Measurements from ENCODE around the gene ZNF764. TPM values are rescaled to one million over a fixed set of nuclear protein-coding genes. Genes with fewer than 3 reads are reported as not detected.
"Not testable (repeated sequence)": the region's sequence is repeated elsewhere in the genome, so short reads cannot be mapped to it uniquely, and the experiment has no call there.

Gene ZNF764
- total RNA-seq, 4 donors from 2014 or later = 3.7 to 5.5 (median 4.9) TPM

- no peaks in the 10 kb centered on the region for H3K27me3 ChIP-seq
- ATAC-seq (peak in 1 of 2 donors; percentile 23), DNase-seq (no peak)
- no peaks in the 10 kb centered on the region for H3K36me3 ChIP-seq
- intact Hi-C loops (cut with DNase I; ENCODE audit: low total_unique reads) = no loop called here
- peak overlapping the region in 2 of 4 donors; percentile 2 to 27 for H3K27ac ChIP-seq
- H3K4me1 ChIP-seq = peaks cover 0 to 12% of the 10 kb centered on the region in 2 donors
- TF ChIP-seq CTCF (IDR thresholded peaks at IDR 0.05 in 4 of 5, conservative IDR thresholded peaks at IDR 0.05 in 1 of 5) (no peak), POLR2A (IDR thresholded peaks at IDR 0.05) (no peak)
- H3K4me3 ChIP-seq = no peak overlapping the region
- H3K9me3 ChIP-seq = no peaks in the 10 kb centered on the region
- in situ Hi-C loops (cut with MboI; ENCODE audit: low sequenced_read_pairs in 4 of 4) = no loop called here
Observed at GRCh38 chr16:30541502-30542329, 16.5 kb downstream of the ZNF764 start.

- H3K36me3 ChIP-seq; ATAC-seq; DNase-seq; in situ Hi-C loops (cut with MboI; ENCODE audit: low sequenced_read_pairs in 4 of 4); intact Hi-C loops (cut with DNase I; ENCODE audit: low total_unique reads); H3K27me3 ChIP-seq; H3K9me3 ChIP-seq; H3K4me3 ChIP-seq; H3K27ac ChIP-seq: not testable (repeated sequence)
- peaks cover 3 to 14% of the 10 kb centered on the region in 2 donors for H3K4me1 ChIP-seq
Observed at GRCh38 chr16:30540916-30541464, 17.2 kb downstream of the ZNF764 start.

- H3K27me3 ChIP-seq = not testable (repeated sequence)
Observed at GRCh38 chr16:30539986-30540526, 18.1 kb downstream of the ZNF764 start.

GRCh38 chr16:30539000-30539964 is 18.9 kb downstream of the ZNF764 start:
- TF ChIP-seq CTCF (IDR thresholded peaks at IDR 0.05 in 4 of 5, conservative IDR thresholded peaks at IDR 0.05 in 1 of 5) = no peak
- TF ChIP-seq POLR2A (IDR thresholded peaks at IDR 0.05) = no peak
- Histone ChIP-seq H3K27ac (no peak overlapping the region), H3K4me1 (peaks cover 8 to 23% of the 10 kb centered on the region in 2 donors), H3K4me3 (no peak overlapping the region), H3K27me3 (no peaks in the 10 kb centered on the region), H3K36me3 (no peaks in the 10 kb centered on the region), H3K9me3 (no peaks in the 10 kb centered on the region)
- ATAC-seq (no peak), DNase-seq (no peak)
- intact Hi-C loops (cut with DNase I; ENCODE audit: low total_unique reads) (loop anchor here (10.0 kb wide), 1 partner anchor 544 kb away; the partner anchor contains the start of genes HIRIP3 and INO80E), in situ Hi-C loops (cut with MboI; ENCODE audit: low sequenced_read_pairs in 4 of 4) (loop anchor here in 2 of 4 donors (10.0 kb wide), 2 partner anchors 94 to 104 kb away; partner anchors contain the start of genes DCTPP1 (in 1 of the 2) and SEPHS2 (in 1 of the 2))

More at GRCh38 chr16:30539986-30540526, 18.1 kb downstream of the ZNF764 start:
- not testable (repeated sequence) for DNase-seq, H3K36me3 ChIP-seq, H3K27ac ChIP-seq, ATAC-seq, H3K4me3 ChIP-seq, H3K9me3 ChIP-seq
- intact Hi-C loops (cut with DNase I; ENCODE audit: low total_unique reads) (loop anchor here (10.0 kb wide), 1 partner anchor 545 kb away; the partner anchor contains the start of genes HIRIP3 and INO80E), in situ Hi-C loops (cut with MboI; ENCODE audit: low sequenced_read_pairs in 4 of 4) (loop anchor here in 2 of 4 donors (10.0 kb wide), 2 partner anchors 95 to 105 kb away; partner anchors contain the start of genes DCTPP1 (in 1 of the 2) and SEPHS2 (in 1 of the 2))
- peaks cover 8 to 23% of the 10 kb centered on the region in 2 donors for H3K4me1 ChIP-seq

- in situ Hi-C loops (cut with MboI; ENCODE audit: low sequenced_read_pairs in 4 of 4) = loop anchor here in 2 of 4 donors (10.0 kb wide), 2 partner anchors 92 to 102 kb away; partner anchors contain the start of genes DCTPP1 (in 1 of the 2) and SEPHS2 (in 1 of the 2)
Observed at GRCh38 chr16:30536391-30537024, 21.7 kb downstream of the ZNF764 start.

More at GRCh38 chr16:30536391-30537024, 21.7 kb downstream of the ZNF764 start:
- intact Hi-C loops (cut with DNase I; ENCODE audit: low total_unique reads) = loop anchor here (2.0 to 10.0 kb wide), 2 partner anchors 92 to 542 kb away; partner anchors contain the start of genes HIRIP3 and INO80E
- not testable (repeated sequence) for ATAC-seq, DNase-seq, H3K9me3 ChIP-seq, H3K27me3 ChIP-seq
- Histone ChIP-seq H3K36me3 (peaks cover 0 to 10% of the 10 kb centered on the region in 2 donors), H3K4me1 (peaks cover 23 to 33% of the 10 kb centered on the region in 2 donors), H3K4me3 (peak overlapping the region in 1 of 4 donors; percentile 88), H3K27ac (peak overlapping the region; percentile 90 to 96 (median 94))

All from gastrocnemius medialis (tissue), 4 donors.